GM12874 (cell line): Measurements from ENCODE around the gene HAND2.

Source experiments
- TF ChIP-seq, protein P1 (sequence below): IDR thresholded peaks from 2 replicates; pipeline ENCODE4 v1.5.1; 2011; ENCODE audit warnings: low read depth, mild to moderate bottlenecking, control low read depth, low read length, moderate library complexity; ENCODE audit not compliant: insufficient read depth

Gene HAND2

GRCh38 chr4:173488074-173488473, 42.0 kb downstream of the HAND2 start:
- TF ChIP-seq, protein P1, sequence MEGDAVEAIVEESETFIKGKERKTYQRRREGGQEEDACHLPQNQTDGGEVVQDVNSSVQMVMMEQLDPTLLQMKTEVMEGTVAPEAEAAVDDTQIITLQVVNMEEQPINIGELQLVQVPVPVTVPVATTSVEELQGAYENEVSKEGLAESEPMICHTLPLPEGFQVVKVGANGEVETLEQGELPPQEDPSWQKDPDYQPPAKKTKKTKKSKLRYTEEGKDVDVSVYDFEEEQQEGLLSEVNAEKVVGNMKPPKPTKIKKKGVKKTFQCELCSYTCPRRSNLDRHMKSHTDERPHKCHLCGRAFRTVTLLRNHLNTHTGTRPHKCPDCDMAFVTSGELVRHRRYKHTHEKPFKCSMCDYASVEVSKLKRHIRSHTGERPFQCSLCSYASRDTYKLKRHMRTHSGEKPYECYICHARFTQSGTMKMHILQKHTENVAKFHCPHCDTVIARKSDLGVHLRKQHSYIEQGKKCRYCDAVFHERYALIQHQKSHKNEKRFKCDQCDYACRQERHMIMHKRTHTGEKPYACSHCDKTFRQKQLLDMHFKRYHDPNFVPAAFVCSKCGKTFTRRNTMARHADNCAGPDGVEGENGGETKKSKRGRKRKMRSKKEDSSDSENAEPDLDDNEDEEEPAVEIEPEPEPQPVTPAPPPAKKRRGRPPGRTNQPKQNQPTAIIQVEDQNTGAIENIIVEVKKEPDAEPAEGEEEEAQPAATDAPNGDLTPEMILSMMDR = no peak

DNA sequence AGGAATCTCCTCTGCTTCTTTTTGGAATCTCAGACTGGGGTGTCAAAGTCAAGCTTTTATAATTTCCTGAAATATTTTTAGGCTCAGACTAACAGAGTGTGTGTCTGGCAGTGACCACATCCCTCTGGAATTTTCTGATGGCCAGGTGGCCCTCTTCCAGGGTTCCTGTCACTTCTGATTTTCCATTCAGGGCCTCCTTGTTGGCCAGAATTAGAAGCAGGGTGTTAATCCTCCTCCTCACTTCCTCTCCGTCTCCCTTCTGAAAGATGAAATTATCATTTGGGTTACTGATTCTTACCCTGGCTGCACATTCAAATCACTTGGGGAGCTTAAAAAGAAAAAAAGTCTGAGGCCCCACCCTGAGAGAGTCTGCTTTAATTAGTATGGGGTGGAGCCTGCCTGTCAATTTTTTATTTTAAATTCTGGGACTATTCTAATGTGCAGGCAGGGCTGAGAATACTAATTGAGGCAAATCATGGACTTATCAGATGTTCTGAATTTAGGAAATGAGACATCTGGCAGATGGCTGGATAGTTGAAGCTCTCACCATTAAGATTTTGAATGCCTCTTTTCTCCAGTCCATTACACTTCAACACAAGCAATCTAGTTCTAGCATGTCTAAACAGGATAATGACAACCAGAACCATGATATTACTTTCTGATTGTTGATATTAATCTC, 43.2 kb downstream of the HAND2 start:
- TF ChIP-seq, protein P1 = no peak

DNA sequence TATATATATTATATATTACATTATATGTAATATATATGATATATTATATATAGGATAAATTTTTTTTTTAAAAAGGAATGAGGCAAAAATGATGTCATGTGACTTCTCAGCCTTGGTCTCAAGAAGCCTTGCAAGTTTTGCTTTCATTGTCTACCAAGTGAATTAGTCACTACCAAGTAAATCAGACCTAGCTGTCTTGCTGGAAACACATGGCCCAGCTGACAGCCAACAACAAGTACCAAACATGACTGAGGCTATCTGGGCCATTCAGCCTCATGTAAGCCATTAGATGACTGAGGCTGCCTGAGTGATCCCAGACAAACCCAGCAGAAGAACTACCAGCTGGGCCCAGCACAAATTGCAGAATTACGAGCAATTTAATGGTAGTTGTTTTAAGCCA, 44.9 kb downstream of the HAND2 start:
- TF ChIP-seq, protein P1 = no peak

- TF ChIP-seq, protein P1 = no peak
These were observed 47.6 kb downstream of the HAND2 start for GRCh38 chr4:173482330-173482931.

DNA sequence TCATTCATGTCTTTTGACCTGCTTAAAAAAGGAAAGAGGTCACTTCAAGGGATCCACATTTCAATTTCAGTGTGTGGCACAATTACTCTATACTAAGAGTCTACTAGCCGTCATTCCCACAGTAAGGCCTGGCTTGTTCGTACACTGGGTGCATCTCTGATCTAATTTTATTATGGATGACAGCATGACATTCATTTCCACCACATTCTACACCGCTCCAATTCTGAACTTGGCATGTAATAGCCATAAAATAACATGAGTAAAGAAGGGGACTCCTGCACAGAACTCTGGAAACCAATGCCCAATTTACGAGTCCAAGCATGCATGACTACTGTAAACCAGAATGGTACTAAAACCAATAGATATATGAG, 51.1 kb downstream of the HAND2 start:
- TF ChIP-seq, protein P1 = no peak

DNA sequence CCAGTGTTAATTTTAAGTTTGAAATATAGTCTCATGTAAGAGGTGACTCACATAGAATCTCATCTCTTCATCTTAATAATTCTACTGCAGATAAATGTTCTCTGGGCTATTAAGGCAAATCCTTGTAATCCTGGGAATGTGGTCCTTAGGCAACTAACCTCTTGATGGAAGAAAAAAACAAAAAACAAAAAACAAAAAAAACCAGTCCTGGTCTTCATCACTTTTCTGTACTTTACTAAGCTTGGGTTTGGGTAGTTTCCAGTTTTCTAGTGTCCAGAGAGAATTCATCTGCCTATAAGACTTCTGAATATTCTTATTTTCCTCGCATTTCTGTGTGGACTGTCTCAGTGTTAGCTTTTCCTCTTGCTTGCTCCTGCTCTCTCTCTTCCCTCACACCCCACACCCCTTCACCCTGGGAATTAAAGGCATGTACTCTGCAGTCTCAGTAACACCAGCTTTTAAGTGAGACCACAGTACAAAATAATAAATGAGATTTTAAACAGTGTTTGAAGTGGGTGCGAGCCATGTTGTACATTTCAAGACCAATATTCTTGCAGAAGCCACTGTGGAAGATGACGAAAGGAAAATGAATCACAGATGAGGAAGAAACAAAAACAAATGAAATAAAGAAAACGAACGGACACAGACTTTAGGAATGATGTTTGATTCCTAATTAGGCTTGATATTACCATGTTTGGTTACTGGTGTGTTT, 51.7 kb downstream of the HAND2 start:
- TF ChIP-seq, protein P1 = no peak

DNA sequence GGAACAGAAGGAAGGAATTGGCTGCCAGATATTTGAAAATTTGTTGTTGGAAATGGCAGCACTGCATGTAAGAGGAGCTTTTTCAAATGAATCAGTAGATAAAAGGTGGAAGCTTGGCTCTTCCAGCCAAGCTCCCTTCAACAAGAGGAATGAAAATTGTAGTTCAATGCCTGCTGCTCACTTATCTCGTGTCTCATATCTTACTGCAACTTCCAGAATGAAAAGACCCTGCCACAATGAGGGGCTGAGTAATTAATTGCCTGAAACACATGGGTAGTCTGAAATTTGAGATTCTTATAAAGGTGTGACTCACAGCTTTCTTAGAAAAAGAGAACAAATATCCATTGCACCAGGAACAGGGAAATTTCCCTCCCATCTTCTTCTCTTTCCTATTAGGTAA, 53.0 kb downstream of the HAND2 start:
- TF ChIP-seq, protein P1 = no peak
